Measurements from ENCODE around the gene MUSK.

The MUSK gene

DNA sequence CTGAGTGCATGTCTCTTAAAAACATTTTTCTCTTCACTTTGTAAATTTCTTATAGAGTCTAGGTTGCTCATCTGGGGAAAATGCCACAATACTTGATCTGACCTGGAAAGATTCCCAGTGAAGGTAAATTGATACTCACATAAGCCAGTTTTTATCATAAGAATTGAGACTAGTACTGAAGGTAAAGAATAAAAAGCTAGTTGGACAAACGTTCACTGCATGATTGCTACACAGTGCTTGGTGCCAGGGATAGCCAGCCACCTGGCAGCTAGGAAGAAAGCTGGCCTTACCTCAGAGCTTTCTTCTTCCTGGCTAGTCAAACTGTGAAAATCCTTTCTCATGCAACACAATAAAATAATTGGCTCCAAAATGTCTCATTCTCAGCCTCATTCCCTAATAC, 77.1 kb downstream of the MUSK start:
- no peak overlapping the region for H3K4me3 ChIP-seq (ENCODE audit: low read length)
- no peaks in the 10 kb centered on the region for H3K9me3 ChIP-seq (ENCODE audit: control insufficient read depth, low read depth, low read length)
- no peak overlapping the region for H3K9ac ChIP-seq (ENCODE audit: low read length)
- no peak overlapping the region for H3K27ac ChIP-seq (ENCODE audit: low read length)
- H3K27me3 ChIP-seq (ENCODE audit: control insufficient read depth, insufficient read depth, low read length), result no peaks in the 10 kb centered on the region
- peaks cover 7% of the 10 kb centered on the region for H3K4me1 ChIP-seq (ENCODE audit: control insufficient read depth, low read depth, low read length)
- no peaks in the 10 kb centered on the region for H3K36me3 ChIP-seq (ENCODE audit: control insufficient read depth, low read depth, low read length)

DNA sequence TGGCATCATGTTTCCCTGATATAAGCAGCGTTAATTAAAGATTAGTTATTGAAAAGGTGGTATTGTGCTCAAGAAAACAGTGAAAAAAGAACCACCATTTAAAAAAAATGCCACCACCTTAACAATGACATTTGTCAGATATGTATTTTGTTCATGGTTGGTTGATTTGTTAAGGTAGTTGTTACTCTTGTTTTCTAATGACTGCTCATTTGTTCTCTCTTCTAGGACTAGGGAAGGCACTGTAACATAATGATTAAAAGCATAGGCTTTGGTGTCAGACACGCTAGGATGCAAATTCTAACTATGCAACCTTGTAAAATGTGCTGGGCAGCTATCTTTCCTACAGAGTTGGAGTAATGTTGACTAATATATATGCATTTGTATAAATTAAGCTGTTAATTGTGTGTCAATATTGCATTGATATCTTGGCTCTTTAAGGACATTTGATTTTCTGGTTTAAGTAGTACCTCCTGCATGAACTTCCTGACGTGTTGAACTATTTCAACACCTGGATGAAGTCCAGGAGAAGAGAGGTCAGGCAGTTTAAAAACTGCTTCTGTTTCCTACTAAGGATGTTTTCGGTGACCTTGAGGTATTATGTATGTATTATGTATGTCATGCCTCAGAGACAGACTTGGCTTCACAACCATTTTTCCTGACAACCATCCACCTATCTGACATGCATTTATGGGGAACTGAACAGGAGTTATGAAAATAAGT, 77.8 kb downstream of the MUSK start:
- no peak overlapping the region for H3K4me3 ChIP-seq (ENCODE audit: low read length)
- no peak overlapping the region for H3K9ac ChIP-seq (ENCODE audit: low read length)
- H3K27me3 ChIP-seq (ENCODE audit: control insufficient read depth, insufficient read depth, low read length), result no peaks in the 10 kb centered on the region
- H3K27ac ChIP-seq (ENCODE audit: low read length), result no peak overlapping the region
- no peaks in the 10 kb centered on the region for H3K36me3 ChIP-seq (ENCODE audit: control insufficient read depth, low read depth, low read length)
- peaks cover 7% of the 10 kb centered on the region for H3K4me1 ChIP-seq (ENCODE audit: control insufficient read depth, low read depth, low read length)
- no peaks in the 10 kb centered on the region for H3K9me3 ChIP-seq (ENCODE audit: control insufficient read depth, low read depth, low read length)

DNA sequence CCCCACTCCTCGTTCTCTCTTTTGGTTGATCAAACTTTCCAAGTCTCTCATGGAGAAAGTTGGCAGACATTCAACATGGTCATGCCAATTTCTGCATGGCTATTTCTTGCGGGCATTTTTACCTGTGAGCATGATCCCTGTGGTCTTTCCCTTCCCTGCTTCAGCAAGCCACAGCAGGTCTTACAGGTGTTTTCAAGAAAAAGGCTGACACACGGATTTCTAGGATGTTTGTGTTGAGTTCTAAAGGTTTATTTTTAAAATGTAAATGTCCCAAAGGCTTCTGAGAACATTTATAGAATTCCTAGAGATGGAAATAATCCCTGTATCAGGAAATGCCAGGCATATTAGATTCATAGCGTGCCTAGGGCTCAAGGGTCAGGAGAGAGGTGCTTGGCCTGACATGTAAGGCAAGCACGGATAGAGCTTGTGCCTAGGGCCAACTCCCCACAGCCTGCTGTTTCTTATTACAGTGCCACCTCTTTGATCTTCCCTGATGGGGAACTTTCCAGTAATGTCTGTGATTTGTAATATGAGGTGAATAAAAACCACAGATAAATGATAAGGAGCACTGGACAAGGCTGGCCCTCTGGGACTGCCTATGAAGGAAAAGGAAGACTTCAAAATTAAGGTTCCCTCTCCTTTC, 79.8 kb downstream of the MUSK start:
- no peaks in the 10 kb centered on the region for H3K9me3 ChIP-seq (ENCODE audit: control insufficient read depth, low read depth, low read length)
- no peaks in the 10 kb centered on the region for H3K36me3 ChIP-seq (ENCODE audit: control insufficient read depth, low read depth, low read length)
- no peak overlapping the region for H3K4me3 ChIP-seq (ENCODE audit: low read length)
- no peaks in the 10 kb centered on the region for H3K27me3 ChIP-seq (ENCODE audit: control insufficient read depth, insufficient read depth, low read length)
- H3K9ac ChIP-seq (ENCODE audit: low read length), result no peak overlapping the region
- H3K4me1 ChIP-seq (ENCODE audit: control insufficient read depth, low read depth, low read length), result no peaks in the 10 kb centered on the region
- H3K27ac ChIP-seq (ENCODE audit: low read length), result no peak overlapping the region

GRCh38 chr9:110750272-110750671, 81.7 kb downstream of the MUSK start:
- H3K9ac ChIP-seq (ENCODE audit: low read length), result no peak overlapping the region
- H3K4me3 ChIP-seq (ENCODE audit: low read length), result no peak overlapping the region
- no peaks in the 10 kb centered on the region for H3K4me1 ChIP-seq (ENCODE audit: control insufficient read depth, low read depth, low read length)
- no peaks in the 10 kb centered on the region for H3K36me3 ChIP-seq (ENCODE audit: control insufficient read depth, low read depth, low read length)
- no peaks in the 10 kb centered on the region for H3K9me3 ChIP-seq (ENCODE audit: control insufficient read depth, low read depth, low read length)
- H3K27ac ChIP-seq (ENCODE audit: low read length), result no peak overlapping the region
- no peaks in the 10 kb centered on the region for H3K27me3 ChIP-seq (ENCODE audit: control insufficient read depth, insufficient read depth, low read length)

DNA sequence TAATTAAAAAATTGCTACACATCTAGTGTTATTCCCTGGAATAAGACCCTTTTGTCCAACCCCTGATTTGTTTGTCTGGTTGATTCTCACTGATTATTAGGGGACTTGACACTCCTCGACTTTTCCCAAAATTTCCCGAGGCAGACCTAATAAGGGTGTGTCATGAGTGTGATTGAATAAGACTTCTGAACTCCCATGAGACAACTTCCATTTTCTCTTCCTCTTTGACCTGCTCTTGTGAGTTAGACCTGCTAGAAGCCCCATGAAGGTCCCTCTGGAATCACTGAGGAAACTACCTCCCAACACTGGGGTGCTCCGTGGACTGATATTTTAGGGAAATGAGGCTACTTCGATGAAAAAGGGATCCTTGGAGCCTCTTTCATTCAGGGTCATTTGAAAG, 83.4 kb downstream of the MUSK start:
- no peaks in the 10 kb centered on the region for H3K9me3 ChIP-seq (ENCODE audit: control insufficient read depth, low read depth, low read length)
- no peaks in the 10 kb centered on the region for H3K36me3 ChIP-seq (ENCODE audit: control insufficient read depth, low read depth, low read length)
- H3K9ac ChIP-seq (ENCODE audit: low read length), result no peak overlapping the region
- no peak overlapping the region for H3K4me3 ChIP-seq (ENCODE audit: low read length)
- H3K27me3 ChIP-seq (ENCODE audit: control insufficient read depth, insufficient read depth, low read length), result no peaks in the 10 kb centered on the region
- H3K4me1 ChIP-seq (ENCODE audit: control insufficient read depth, low read depth, low read length), result no peaks in the 10 kb centered on the region
- H3K27ac ChIP-seq (ENCODE audit: low read length), result no peak overlapping the region

- H3K9ac ChIP-seq (ENCODE audit: low read length), result no peak overlapping the region
- no peaks in the 10 kb centered on the region for H3K36me3 ChIP-seq (ENCODE audit: control insufficient read depth, low read depth, low read length)
- no peaks in the 10 kb centered on the region for H3K27me3 ChIP-seq (ENCODE audit: control insufficient read depth, insufficient read depth, low read length)
- no peak overlapping the region for H3K4me3 ChIP-seq (ENCODE audit: low read length)
- H3K9me3 ChIP-seq (ENCODE audit: control insufficient read depth, low read depth, low read length), result no peaks in the 10 kb centered on the region
- H3K27ac ChIP-seq (ENCODE audit: low read length), result no peak overlapping the region
- no peaks in the 10 kb centered on the region for H3K4me1 ChIP-seq (ENCODE audit: control insufficient read depth, low read depth, low read length)
These were observed 84.2 kb downstream of the MUSK start for GRCh38 chr9:110752766-110753165.

DNA sequence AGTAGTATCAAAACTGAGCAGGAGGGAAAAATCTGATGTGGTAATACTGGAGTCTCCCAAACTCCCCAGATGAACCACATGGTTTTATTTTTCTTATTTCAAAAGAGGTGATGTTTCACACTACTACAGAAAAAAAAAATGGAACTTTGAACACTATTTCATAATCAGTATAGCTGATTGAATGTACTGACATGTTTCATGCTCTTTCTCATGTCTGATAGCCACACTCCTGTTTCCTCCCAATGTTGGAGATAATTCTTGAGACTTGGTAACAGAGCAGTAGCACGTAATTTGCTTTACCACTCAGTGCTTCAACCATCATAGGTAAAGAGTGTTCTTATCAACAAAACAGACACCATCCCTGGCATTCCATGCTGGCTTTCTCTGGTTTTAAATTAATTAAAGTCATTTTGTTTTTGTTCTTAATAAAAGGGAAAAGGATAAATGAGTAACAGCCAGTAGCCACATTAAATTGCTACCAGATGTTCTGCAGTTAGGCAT, 85.2 kb downstream of the MUSK start:
- Histone ChIP-seq H3K4me1 (ENCODE audit: control insufficient read depth, low read depth, low read length) (no peaks in the 10 kb centered on the region), H3K27ac (ENCODE audit: low read length) (no peak overlapping the region), H3K4me3 (ENCODE audit: low read length) (no peak overlapping the region), H3K27me3 (ENCODE audit: control insufficient read depth, insufficient read depth, low read length) (no peaks in the 10 kb centered on the region), H3K9ac (ENCODE audit: low read length) (no peak overlapping the region), H3K9me3 (ENCODE audit: control insufficient read depth, low read depth, low read length) (no peaks in the 10 kb centered on the region), H3K36me3 (ENCODE audit: control insufficient read depth, low read depth, low read length) (no peaks in the 10 kb centered on the region)

DNA sequence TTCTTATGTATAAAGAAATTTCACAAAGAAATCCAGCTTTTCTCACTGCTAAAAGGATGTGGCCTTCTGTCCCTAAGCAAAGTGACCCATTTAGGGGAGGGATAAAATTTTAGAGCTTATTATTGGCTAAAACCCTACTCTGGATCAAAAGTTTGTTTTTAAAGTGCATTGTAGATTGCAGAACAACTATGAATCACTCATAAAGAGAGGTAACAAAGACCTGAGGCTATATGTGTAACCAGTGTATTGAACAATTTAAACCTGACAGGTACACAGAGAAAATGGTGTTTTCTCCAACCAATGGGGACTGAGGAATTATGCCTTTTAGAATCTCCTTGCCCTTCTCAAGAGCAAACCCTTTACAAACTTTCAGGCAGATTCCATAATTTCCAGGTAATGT, 86.6 kb downstream of the MUSK start:
- H3K4me1 ChIP-seq (ENCODE audit: control insufficient read depth, low read depth, low read length), result no peaks in the 10 kb centered on the region
- H3K36me3 ChIP-seq (ENCODE audit: control insufficient read depth, low read depth, low read length), result no peaks in the 10 kb centered on the region
- no peak overlapping the region for H3K4me3 ChIP-seq (ENCODE audit: low read length)
- no peak overlapping the region for H3K27ac ChIP-seq (ENCODE audit: low read length)
- H3K27me3 ChIP-seq (ENCODE audit: control insufficient read depth, insufficient read depth, low read length), result no peaks in the 10 kb centered on the region
- H3K9ac ChIP-seq (ENCODE audit: low read length), result no peak overlapping the region
- H3K9me3 ChIP-seq (ENCODE audit: control insufficient read depth, low read depth, low read length), result no peaks in the 10 kb centered on the region

DNA sequence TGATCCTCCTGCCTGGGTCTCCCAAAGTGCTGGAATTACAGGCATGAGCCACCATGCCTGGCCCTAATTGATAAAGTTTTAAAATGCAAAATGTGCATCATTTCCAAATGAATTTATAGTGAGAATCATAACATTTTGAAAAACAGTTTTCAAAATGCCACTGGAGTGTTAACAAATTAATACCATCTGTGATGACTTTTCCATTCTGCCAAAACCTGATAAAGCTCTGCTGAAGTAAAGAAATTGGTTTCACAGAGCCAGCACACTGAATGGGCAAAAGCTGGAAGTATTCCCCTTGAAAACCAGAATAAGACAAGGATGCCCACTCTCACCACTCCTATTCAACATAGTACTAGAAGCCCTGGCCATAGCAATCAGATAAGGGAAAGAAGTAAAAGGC, 89.6 kb downstream of the MUSK start:
- H3K4me1 ChIP-seq (ENCODE audit: control insufficient read depth, low read depth, low read length), result no peaks in the 10 kb centered on the region
- H3K4me3 ChIP-seq (ENCODE audit: low read length), result no peak overlapping the region
- H3K9ac ChIP-seq (ENCODE audit: low read length), result no peak overlapping the region
- H3K27me3 ChIP-seq (ENCODE audit: control insufficient read depth, insufficient read depth, low read length), result no peaks in the 10 kb centered on the region
- no peaks in the 10 kb centered on the region for H3K36me3 ChIP-seq (ENCODE audit: control insufficient read depth, low read depth, low read length)
- no peak overlapping the region for H3K27ac ChIP-seq (ENCODE audit: low read length)
- no peaks in the 10 kb centered on the region for H3K9me3 ChIP-seq (ENCODE audit: control insufficient read depth, low read depth, low read length)

GRCh38 chr9:110762783-110763182, 94.2 kb downstream of the MUSK start:
- H3K9me3 ChIP-seq (ENCODE audit: control insufficient read depth, low read depth, low read length), result no peaks in the 10 kb centered on the region
- no peaks in the 10 kb centered on the region for H3K36me3 ChIP-seq (ENCODE audit: control insufficient read depth, low read depth, low read length)
- H3K4me1 ChIP-seq (ENCODE audit: control insufficient read depth, low read depth, low read length), result no peaks in the 10 kb centered on the region

GRCh38 chr9:110763568-110763967, 95.0 kb downstream of the MUSK start:
- Histone ChIP-seq H3K27me3 (ENCODE audit: control insufficient read depth, insufficient read depth, low read length) (no peaks in the 10 kb centered on the region), H3K4me3 (ENCODE audit: low read length) (no peak overlapping the region), H3K36me3 (ENCODE audit: control insufficient read depth, low read depth, low read length) (no peaks in the 10 kb centered on the region), H3K4me1 (ENCODE audit: control insufficient read depth, low read depth, low read length) (no peaks in the 10 kb centered on the region), H3K27ac (ENCODE audit: low read length) (no peak overlapping the region), H3K9ac (ENCODE audit: low read length) (no peak overlapping the region), H3K9me3 (ENCODE audit: control insufficient read depth, low read depth, low read length) (no peaks in the 10 kb centered on the region)

More at GRCh38 chr9:110762783-110763182, 94.2 kb downstream of the MUSK start:
- H3K9ac ChIP-seq (ENCODE audit: low read length), result no peak overlapping the region
- H3K27ac ChIP-seq (ENCODE audit: low read length), result no peak overlapping the region
- no peak overlapping the region for H3K4me3 ChIP-seq (ENCODE audit: low read length)
- no peaks in the 10 kb centered on the region for H3K27me3 ChIP-seq (ENCODE audit: control insufficient read depth, insufficient read depth, low read length)

DNA sequence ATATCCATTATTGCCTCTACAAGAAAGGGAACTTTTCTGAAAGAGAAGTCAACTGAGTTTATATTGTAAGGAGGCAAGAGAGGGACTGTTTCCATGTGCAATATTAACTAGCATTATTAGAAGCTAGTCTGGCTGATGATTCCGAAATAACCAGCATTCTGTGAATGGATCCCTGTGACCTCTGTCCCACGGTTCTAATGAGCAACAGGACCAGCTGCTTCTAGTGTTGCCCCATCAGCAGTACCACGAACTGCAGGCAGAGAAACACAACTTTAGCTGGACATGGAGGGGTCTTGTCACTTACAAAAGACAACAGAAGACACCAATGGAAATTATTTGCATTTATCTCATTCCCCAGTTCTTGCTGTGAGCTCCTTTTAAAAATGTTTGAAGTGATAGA, 95.4 kb downstream of the MUSK start:
- Histone ChIP-seq H3K27me3 (ENCODE audit: control insufficient read depth, insufficient read depth, low read length) (no peaks in the 10 kb centered on the region), H3K27ac (ENCODE audit: low read length) (no peak overlapping the region), H3K4me1 (ENCODE audit: control insufficient read depth, low read depth, low read length) (no peaks in the 10 kb centered on the region), H3K9me3 (ENCODE audit: control insufficient read depth, low read depth, low read length) (no peaks in the 10 kb centered on the region), H3K36me3 (ENCODE audit: control insufficient read depth, low read depth, low read length) (no peaks in the 10 kb centered on the region), H3K4me3 (ENCODE audit: low read length) (no peak overlapping the region), H3K9ac (ENCODE audit: low read length) (no peak overlapping the region)
